Skin of body (tissue), 2 donors: ENCODE measurements around the gene PAPLN. TPM values are rescaled to one million over a fixed set of nuclear protein-coding genes. Genes with fewer than 3 reads are reported as not detected.

ENCODE experiments used
- DNase-seq: peaks from one replicate; lab custom pipeline; 2025; lab: John Stamatoyannopoulos, UW
- total RNA-seq: library from RNA; depleted of rRNA; stranded (reverse); fragments of >200 nt; gene quantifications from one replicate; pipeline ENCODE4 v1.2.3, GENCODE V29; 2014

Gene PAPLN
- total RNA-seq, 1 donor from 2014 or later: 10.9 TPM

- peak; percentile 26 for DNase-seq
Observed at GRCh38 chr14:73227812-73228781, 9.2 kb upstream of the PAPLN start.

GRCh38 chr14:73230051-73230450, 7.3 kb upstream of the PAPLN start:
- DNase-seq: no peak

DNA sequence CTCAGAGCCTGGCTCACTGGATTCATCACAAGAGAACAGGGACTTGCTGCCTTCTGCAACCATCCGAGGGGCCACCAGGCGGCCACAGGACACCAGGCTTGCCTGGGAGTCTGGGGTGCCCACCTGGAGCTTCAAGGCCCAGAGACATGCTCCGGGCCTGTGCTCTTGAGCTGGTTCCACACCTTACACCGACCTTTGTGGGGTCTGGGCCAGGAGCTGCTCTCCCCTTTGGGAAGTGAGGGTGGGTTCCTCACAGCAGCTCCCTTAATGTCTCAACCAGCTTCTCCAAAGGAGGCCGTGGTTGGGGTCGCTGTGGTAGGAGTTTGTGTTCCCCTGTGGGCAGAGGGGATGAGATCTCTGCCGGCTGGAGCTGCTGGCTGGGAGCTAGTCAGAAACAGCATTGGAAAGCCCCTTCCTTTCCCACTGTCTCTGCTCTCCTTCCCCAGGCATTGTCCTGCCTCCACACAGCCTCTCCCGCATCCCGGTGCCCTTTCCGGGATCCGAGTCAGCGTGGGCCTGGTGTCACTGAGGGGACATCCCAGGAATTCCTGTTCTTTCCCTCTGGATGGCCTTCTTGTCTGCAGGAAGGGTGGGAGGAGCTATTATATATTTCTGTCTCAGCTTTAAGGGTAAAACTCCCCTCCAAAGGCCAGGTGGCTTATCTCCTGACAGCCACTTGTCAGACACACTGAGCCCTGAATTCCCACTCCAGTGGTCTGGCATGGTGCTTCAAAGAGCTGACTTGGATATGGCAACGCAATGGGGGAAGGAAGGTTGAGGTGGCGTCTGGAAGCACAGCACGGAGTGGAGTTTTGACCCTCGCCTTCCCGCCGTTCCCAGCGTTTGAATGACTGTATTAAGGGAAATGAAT, 5.1 kb upstream of the PAPLN start:
- no peak for DNase-seq

DNA sequence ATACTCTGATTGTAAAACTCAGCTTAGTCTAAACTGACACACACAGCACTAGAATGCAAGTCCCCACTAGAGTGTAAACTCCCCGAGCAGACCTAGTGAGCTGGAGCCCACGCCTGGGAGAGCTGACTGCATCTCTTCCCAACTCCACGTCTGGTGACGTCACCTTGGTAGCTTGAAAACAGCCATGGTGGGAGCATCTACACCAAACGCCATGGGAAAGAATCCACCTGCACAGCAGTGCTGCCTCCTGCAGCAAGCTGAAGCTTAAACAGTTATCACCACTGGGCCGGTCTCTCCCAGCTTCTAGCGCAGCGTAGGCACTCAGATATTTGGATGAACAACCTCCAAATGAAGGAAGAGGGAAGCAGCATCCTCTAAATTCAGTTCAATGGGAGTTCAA, 4.3 kb upstream of the PAPLN start:
- no peak for DNase-seq

GRCh38 chr14:73233564-73233963, 3.7 kb upstream of the PAPLN start:
- no peak for DNase-seq

GRCh38 chr14:73234029-73234428, 3.3 kb upstream of the PAPLN start:
- no peak for DNase-seq

DNA sequence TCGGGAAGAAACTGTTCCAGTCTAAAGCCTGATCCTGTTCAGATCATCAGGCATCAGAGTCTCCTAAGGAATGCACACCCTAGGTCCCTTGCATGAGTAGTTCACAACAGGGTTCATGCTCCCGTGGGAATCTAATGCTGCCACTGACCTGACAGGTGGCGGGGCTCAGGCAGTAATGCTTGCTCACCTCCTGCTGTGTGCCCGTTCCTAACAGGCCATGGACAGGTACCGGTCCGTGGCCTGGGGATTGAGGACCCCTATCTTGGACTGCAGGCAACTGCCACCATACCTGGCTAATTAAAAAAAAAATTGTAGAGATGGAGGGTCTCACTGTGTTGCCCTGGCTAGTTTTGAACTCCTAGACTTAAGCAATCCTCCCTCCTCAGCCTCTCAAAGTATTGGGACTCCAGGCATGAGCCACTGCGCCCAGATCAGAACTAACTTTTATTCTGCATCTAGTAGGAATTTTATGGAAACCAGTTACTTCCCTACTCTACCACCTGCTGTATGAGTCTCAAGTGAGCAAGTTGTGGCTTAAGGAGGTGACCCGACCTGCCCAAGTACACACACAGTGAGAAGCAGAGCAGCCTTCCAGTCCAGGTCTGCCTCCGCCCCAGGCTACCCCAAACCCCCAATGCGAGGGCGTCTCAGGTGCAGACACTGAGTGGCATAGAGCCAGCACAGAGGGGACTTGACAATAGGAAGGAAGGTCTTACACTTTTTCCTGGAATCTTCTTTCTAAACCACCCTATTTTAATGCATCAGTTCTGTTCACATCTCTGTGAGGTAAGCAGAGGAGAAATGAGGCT, 2.5 kb upstream of the PAPLN start:
- DNase-seq: no peak

DNA sequence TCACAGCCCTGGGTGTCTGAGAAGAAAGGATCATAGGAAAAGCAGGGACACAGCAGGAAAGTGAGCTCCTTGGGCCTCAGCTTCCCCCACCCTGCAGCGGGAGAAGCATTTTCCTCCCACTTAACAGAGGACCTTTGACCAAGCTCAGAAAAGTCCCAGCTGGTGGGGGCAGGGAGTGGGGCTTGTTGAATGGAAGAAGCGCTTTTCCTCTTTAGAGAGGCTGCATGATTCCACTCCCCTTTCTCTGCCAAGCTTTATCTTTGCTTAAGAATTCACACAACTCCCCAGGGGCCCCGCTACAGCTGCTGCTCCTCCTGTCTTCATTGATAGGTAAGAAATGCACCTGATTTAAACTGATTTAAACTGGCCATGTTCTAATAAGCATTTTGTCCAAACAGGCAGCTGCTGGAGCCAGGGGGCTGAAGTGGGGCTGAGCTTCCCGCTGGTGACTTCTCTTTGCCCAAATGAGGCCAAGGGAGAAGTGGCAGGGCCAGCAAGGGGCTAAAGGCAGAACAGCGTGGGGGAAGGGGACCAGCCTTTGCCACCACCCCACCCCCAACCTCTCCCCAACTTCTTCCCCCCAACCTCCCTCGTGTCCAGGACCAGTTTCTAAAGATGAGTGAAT, 1.7 kb upstream of the PAPLN start:
- DNase-seq: no peak

DNA sequence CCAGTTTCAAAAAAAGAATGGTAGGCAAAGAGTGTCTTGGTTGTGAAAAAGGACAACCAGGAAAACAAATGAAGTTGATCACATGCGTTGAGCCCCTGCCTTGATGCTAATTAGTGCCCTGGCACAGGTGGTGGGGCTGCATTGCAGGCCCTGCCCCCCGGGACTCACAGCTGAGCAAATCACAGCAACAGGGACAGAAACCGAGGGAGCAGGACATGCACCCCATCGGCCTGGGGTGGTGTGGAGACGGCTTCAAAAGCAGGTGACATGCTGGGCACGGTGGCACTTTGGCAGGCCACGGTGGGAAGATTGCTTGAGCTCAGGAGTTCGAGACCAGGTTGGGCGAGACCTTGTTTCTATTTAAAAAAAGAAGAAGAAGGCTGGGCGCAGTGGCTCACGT, 1.1 kb upstream of the PAPLN start:
- no peak for DNase-seq

GRCh38 chr14:73236752-73237218, 521 bp upstream of the PAPLN start:
- no peak for DNase-seq

- no peak for DNase-seq
Observed at GRCh38 chr14:73237786-73238423, 599 bp downstream of the PAPLN start.

- peak; percentile 12 for DNase-seq
Observed at GRCh38 chr14:73238424-73238852, 1.1 kb downstream of the PAPLN start.

GRCh38 chr14:73238941-73239340, 1.6 kb downstream of the PAPLN start:
- DNase-seq: no peak

DNA sequence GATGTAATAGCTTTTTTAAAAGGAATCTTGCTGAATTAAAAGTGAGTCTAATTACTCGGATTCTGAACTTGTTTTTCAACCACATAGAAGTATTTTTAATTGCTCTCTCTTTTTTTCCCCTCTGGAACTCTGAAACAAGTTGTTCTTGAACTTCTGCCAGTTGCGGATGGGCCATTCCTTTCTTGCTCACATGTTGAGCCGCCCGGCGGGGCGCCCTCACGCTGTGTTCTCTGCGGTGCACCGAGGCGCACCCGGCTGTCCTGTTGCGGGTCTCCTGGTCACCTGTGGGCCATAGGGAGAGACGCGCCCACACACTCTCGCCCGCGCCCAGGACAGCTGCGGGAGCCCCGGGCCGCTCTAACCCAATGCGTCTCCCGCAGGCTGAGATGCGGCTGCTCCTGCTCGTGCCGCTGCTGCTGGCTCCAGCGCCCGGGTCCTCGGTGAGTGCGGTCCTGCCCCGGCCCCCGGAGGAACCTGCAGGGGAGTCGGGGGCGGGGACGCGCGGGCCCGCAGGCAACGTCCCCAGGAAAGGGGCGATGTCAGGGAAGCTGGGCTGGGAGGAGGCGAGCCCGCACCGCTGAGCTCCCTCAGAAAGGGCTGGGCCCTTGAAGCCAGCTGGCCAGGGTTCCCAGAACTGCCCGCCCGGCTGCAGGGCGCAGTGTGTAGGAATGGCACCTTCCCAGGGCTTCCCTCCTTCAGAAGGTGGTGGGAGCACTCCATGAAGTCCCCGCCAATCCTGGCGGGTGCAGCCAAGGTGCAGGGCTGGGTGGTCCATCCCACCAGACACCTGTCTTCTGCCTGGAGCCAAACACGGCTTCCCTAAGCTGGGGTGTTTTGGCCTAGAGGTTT, 2.3 kb downstream of the PAPLN start:
- DNase-seq: no peak

DNA sequence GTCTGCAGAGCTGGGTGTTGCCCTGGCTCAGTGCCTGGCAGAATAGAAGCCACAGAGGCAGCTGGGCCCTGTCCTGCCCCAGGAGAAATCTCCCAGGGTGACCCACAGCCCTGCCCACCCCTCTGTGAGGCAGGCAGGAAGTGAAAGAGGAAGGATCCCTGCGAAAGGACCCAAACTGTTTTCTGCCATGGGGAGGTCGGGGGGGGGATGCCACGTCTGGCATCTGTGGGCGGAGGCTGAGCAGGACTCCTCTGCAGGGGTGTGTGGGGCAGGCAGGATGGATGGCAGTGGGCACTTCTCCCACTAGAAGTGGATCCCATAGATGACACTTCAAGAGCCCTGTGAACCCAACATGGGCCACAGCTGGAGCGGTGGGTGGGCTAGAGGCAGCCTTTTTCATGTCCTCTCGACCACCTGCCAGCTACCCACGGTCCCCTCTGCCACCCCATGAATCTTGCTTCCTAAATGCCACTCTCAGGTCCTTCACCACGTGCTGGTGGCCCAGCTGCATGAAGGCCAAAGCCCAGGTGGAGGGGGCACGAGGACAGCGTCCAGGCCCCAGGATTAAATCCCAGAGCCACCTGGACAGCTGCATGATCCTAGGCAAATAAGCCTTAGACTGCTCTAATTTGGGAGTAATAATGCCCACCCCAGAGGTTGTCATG, 3.6 kb downstream of the PAPLN start:
- no peak for DNase-seq

- no peak for DNase-seq
Observed at GRCh38 chr14:73241481-73242165, 4.3 kb downstream of the PAPLN start.

DNA sequence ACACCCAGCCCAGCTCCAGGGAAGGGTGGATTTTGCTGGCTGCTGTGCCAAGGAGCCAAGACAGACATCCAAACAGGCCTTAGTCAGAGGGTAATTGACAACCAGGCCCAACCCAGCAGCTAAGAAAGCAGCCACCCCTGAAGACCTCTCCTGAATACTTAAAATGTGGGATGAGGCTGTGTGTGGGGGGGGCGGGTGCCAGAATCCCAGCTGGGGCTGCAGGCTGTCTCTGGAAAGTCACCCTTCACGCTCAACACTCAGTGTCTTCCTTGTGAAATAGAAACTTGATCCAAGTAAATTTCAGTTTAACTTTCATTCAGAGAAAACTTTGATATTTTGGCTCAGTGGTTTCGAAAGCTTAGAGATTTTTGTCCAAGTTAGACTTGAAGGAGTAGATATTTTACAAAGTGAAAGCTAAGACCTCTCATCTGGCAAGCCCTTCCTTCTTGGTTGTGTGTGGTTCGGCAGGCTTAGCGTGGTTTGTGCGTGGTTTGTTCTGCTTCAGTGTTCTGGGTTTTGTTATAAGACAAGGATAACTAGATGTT, 5.1 kb downstream of the PAPLN start:
- no peak for DNase-seq

DNA sequence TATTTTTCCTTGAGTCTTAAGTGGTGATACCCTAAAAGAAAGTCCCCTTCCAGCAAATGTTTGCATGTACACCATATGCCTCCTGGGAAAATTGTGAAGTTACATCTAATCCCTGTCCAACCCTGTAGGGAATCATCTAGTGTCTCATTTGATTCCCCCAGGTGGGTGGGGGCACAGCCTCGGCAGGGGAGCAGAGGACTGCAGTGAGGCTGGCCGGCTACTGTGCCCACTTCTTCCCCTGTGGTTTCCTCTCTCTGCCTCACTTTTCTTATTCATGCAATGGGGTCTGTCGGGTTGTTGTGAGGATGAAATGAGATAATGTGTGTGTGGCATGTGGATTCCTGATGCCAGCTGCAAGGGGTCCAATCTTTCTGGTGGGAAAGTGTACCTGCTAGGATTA, 6.0 kb downstream of the PAPLN start:
- DNase-seq: no peak
